ENCODE measurements around the gene POLN.

- TF ChIP-seq CTCF (IDR thresholded peaks at IDR 0.05) (no peak), POLR2A (IDR thresholded peaks at IDR 0.05) (no peak)
These were observed 62.2 kb downstream of the POLN start for GRCh38 chr4:2179717-2180116.

Data from tibial nerve (tissue), 3 donors.